Lower leg skin (tissue), 3 donors: ENCODE measurements around the gene MTCH1.

Source experiments
- POLR2A ChIP-seq, 2 donors: fragments of 450-650 bp; IDR thresholded peaks; one replicate each; pipeline ENCODE4 v1.6.1; 2016 to 2017; ENCODE audit warnings: antibody characterized with exemption in 2 of 2, mild to moderate bottlenecking in 1 of 2, moderate library complexity in 1 of 2
- TF ChIP-seq, protein P1 (sequence below), 3 donors: fragments of 450-650 bp; IDR thresholded peaks; one replicate each; pipeline ENCODE4 v1.5.1; 2016; ENCODE audit warnings: antibody characterized with exemption in 3 of 3, mild to moderate bottlenecking in 3 of 3, moderate library complexity in 2 of 3

DNA sequence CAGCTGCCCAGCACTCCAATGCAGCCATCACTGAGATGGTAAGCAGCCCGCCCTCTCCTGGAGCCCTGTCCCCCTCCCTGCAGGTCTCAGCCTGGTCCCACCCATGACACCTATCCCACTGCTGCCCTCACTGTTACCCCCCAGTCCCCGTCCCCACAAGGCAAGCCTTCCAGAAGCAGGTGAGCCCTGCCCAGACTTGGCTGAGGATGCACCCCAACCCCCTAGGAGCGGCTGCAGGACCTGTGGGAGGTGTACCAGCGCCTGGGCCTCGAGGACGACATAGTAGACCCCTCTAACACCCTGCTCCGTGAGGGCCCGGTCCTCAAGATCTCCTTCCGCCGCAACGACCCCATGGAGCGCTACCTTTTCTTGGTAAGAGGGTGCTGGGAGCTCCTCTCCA, 28.7 kb upstream of the MTCH1 start:
- TF ChIP-seq, protein P1, sequence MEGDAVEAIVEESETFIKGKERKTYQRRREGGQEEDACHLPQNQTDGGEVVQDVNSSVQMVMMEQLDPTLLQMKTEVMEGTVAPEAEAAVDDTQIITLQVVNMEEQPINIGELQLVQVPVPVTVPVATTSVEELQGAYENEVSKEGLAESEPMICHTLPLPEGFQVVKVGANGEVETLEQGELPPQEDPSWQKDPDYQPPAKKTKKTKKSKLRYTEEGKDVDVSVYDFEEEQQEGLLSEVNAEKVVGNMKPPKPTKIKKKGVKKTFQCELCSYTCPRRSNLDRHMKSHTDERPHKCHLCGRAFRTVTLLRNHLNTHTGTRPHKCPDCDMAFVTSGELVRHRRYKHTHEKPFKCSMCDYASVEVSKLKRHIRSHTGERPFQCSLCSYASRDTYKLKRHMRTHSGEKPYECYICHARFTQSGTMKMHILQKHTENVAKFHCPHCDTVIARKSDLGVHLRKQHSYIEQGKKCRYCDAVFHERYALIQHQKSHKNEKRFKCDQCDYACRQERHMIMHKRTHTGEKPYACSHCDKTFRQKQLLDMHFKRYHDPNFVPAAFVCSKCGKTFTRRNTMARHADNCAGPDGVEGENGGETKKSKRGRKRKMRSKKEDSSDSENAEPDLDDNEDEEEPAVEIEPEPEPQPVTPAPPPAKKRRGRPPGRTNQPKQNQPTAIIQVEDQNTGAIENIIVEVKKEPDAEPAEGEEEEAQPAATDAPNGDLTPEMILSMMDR (IDR thresholded peaks at IDR 0.05): no peak
- TF ChIP-seq POLR2A (IDR thresholded peaks at IDR 0.05): no peak
